Left lobe of liver (tissue), 2 donors: ENCODE measurements around the gene NQO2. TPM values are rescaled to one million over a fixed set of nuclear protein-coding genes. Genes with fewer than 3 reads are reported as not detected.
"Not testable (repeated sequence)": the region's sequence is repeated elsewhere in the genome, so short reads cannot be mapped to it uniquely, and the experiment has no call there.

ENCODE experiments used
- ATAC-seq: fragments of 200-7000 bp; cut with Tn5 transposase; one replicate; pipeline ENCODE4 v1.9.1; 2020; ENCODE audit warnings: mild to moderate bottlenecking, moderate library complexity
- DNase-seq: peaks from one replicate; pipeline ENCODE4 v3.0.0-alpha.2; 2020; ENCODE audit warnings: low spot score
- total RNA-seq: library from RNA; stranded (reverse); gene quantifications from one replicate; pipeline ENCODE4 v1.2.1, GENCODE V29; 2021
- donor health status: DM: no; HTN: no; CAD: no; lungs with moderate emphysema.
- donor health status: DM: no; HTN: yes; CAD: no.

Gene NQO2
- total RNA-seq, 1 donor from 2014 or later: 62.7 TPM

GRCh38 chr6:2988426-2989331, 11.0 kb upstream of the NQO2 start:
- DNase-seq (peak; percentile 91), ATAC-seq (peak; percentile 90)

DNA sequence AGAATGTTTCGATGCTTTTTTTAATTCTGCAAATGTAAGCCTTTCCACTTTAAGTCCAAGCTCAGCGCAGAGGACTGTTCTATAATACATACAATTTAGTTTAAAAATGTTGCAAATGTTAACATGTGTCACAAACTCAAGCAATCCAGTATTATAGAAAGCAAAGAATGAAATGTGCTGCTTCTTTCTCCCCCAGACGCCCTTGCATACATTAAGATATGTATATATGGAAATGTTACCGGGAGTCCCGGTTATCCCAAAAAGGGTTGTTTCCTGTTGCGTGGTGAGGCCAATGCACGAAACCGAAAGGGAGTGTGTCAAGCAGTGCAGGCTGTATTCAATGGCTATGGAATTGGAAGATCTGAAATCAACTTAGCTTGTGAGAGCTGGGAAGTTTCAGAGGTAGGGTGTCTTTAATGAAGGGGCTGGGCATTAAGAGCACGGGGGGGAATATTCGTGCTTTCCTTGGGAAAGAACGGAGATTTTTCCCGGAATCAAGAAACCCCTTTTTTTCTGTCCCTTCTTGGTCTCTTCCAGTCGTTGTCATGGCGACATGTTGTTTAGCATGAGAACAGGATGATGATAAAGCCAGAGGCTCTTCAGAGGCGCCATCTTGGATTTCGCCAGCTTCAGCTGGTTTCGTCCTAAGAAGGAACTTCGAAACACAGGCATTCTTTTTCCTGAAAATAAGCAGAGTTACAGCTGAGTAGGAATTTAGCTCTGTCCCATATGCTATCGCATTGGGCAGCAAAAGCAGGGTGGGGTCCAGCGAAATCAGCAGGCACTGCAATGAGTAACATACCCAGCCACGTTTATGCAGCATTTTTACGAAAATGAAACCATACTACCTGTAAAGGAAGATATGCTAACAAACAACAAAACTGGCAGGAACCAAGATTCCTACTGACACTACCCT, 10.1 kb upstream of the NQO2 start:
- ATAC-seq (peak; percentile 65), DNase-seq (peak; percentile 87)

DNA sequence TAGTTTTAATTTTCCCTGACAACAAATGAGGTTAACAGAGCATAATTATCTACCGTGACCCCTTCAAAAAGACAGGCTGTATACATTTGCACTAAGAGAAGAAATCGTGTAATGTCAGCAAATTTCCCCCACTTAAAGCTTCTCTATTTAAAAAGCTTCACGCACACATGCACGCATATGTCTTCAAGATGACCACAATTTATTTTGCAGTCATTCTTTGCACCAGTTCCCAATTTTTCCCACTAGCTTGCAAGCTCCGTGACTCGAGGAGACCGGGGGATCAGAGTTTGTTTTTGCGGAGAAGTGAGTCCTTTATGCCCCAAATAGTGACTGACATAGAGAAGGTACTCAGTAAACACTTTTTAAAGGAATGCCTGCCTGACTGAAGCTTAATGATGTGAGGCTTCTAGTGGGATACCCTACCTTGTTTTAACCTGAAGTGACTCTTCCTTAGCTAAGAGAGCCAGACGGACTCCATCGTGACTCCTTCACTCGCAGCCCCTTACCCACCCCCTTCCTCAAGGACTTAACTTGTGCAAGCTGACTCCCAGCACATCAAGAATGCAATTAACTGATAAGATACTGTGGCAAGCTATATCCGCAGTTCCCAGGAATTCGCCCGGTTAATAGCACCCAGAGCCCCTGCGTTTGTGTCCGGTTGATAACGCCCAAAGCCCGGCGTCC, 9.3 kb upstream of the NQO2 start:
- DNase-seq (no peak), ATAC-seq (no peak)

- ATAC-seq (no peak), DNase-seq (no peak)
These were observed 8.7 kb upstream of the NQO2 start for GRCh38 chr6:2990932-2991506.

DNA sequence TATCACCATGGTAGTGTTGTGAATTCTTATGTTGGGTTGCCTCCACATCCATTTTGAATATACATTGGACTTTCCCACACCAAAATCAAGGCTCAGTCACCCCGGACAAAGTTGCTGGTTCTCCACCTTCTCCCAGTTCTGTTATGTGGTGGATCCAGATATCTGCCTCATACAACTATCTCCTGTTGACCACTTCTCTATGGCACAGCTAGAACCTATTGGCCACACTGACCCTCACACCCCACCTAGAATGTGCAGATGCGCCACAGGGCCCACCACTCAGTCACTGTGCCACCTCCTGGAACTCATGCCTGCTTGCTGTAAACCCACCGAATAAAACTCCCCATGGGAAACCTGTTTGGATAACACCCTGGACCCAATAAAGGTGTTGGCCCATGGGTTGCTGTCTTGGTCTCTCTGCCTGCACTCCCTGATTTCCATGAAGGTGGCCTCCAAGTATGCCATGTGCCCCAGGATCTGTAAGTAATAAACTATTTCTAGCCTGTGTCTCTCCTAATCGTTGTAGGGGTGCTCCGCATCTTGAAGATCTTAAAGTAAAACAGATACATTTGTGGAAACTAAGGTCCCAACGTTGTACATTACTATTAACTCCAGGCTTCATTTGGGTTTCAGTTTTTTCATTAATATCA, 7.2 kb upstream of the NQO2 start:
- no peak for ATAC-seq
- no peak for DNase-seq

GRCh38 chr6:2993755-2994317, 5.9 kb upstream of the NQO2 start:
- DNase-seq (no peak), ATAC-seq (no peak)

- ATAC-seq: peak; percentile 71
- peak; percentile 53 for DNase-seq
These were observed 1.3 kb upstream of the NQO2 start for GRCh38 chr6:2998249-2998997.

DNA sequence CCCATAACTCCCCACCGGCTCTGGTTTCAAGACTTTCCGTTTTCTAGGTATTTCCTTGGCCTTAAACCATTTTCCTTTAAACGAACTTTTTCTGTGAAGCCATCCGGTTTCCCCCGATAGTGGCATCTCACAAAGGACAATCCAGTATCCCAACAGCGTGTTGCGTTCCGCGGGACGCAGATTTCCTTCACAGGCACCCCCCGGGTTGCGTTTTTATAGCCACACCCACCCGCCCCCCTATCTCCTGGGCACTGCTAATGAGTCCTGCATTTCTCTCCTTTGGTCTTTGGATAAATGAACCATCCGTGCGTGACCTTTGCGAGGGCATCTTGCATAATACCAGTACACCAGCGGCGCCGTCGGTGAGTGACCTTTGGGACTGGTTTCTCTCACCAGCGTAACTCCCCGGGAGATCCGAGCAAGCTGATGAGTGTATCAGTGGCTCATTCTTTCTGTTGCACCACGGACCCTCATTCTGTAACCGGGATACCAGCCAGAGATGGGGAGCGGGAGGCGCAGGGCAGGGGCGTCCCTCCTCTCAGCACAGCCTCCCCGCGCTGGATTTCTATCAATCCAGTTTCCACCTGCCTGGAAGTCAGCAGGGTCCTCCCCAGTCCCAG, 586 bp upstream of the NQO2 start:
- DNase-seq (peak; percentile 90), ATAC-seq (peak; percentile 53)

GRCh38 chr6:3001146-3001772, 1.6 kb downstream of the NQO2 start:
- DNase-seq (peak; percentile 65), ATAC-seq (no peak)

DNA sequence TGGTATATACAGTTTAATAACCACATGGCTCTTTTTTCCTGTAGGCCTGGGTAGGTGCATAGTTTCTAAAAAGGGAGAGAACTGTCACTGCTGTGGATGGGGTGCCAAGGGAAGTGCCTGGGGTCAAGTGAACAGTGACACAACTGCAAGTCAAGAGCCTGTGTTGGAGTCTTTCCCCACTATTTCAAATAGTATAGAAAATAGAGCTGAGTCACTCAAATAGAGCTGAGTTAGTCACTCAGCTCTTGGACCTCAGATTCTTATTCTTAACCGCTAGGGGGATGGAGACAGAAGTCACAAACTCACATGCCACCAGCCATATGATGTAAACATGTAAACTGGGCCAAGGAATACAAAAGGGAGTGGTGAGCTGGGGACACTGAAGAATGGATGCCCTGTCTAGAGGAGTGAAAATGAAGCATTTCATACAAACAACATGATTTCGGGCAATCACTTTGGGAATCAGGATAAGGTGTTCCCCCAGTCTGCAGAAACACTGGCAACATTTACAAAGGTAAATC, 2.1 kb downstream of the NQO2 start:
- DNase-seq (peak; percentile 48), ATAC-seq (peak; percentile 0)

DNA sequence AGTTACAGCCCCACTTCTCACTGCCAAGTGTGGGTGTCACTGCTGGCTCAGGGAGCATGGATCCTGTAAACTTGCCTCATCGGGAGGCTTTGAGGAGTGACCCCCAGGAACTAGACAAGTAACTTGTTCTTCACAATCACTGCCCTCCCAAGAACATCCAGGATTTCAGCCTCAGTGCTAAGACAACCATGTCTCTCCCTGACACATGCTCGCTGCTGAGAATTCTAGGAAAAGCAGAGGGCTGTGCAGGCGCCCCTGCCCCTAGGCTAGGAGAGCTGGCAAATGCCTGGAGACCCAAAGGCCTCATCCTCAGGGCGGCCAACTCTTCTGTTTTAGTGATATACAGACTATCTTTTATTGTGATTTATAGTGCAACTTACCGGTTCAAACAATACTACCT, 3.5 kb downstream of the NQO2 start:
- DNase-seq: peak; percentile 24
- ATAC-seq: not testable (repeated sequence)

DNA sequence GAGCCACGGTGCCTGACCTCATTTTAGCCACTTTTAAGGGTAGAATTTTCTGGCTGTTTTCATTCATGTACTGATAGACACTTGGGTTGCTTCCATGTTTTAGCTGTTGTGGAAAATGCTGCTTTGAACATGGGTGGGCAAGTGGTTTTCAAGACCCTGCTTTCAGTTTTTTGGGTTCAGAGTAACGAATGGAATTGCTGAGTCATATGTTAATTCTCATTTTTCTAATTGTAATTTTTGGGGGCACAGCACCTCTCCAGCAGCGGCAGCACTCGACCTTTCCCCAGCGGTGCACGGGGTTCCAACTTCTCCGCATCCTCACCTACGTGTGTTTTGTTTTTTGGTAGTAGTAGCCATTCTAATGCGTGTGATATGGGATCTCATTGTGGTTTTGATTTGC, 5.4 kb downstream of the NQO2 start:
- no peak for ATAC-seq
- no peak for DNase-seq

GRCh38 chr6:3005874-3006273, 6.2 kb downstream of the NQO2 start:
- no peak for ATAC-seq
- DNase-seq: peak; percentile 38

- DNase-seq: no peak
- no peak for ATAC-seq
These were observed 6.8 kb downstream of the NQO2 start for GRCh38 chr6:3006476-3006875.

DNA sequence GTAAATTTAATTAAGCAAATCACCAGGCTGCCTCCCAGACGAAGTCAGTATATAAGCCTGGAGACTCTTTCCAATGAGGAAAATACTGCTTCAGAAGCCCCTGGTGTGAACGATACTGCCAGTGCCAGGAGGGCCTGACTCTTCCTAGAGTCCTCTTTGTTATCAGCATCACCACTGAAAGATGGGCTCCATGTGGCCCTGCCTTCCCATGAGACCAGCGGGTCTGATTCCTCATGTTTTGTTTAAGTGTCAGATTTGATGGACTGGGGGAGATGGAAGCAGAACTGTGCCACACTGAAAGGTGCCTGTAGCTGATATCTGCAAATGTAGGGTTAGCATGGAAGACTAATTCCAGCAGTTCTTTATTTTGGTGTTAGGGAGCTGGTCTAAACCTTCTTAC, 7.9 kb downstream of the NQO2 start:
- ATAC-seq: no peak
- DNase-seq: no peak

DNA sequence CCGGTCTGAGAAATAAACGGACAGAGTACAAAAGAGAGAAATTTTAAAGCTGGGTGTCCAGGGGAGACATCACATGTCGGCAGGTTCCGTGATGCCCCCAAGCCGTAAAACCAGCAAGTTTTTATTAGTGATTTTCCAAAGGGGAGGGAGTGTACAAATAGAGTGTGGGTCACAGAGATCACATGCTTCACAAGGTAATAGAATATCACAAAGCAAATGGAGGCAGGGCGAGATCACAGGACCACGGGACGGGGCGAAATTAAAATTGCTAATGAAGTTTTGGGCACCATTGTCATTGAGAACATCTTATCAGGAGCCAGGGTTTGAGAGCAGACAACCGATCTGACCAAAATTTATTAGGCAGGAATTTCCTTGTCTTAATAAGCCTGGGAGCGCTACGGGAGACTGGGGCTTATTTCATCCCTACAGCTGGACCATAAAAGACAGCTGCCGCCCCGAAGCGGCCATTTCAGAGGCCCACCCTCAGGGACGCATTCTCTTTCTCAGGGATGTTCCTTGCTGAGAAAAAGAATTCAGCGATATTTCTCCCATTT, 9.1 kb downstream of the NQO2 start:
- DNase-seq, ATAC-seq: not testable (repeated sequence)

- DNase-seq (no peak), ATAC-seq (no peak)
These were observed 10.2 kb downstream of the NQO2 start for GRCh38 chr6:3009930-3010329.

- no peak for DNase-seq
- no peak for ATAC-seq
These were observed 11.5 kb downstream of the NQO2 start for GRCh38 chr6:3011158-3011557.
